Measurements from ENCODE around the gene ARID1B. TPM values are rescaled to one million over a fixed set of nuclear protein-coding genes. Genes with fewer than 3 reads are reported as not detected.

The ARID1B gene
- total and polyA plus RNA-seq, 4 donors, result 7.0 to 49.0 (median 24.2) TPM

GRCh38 chr6:156748504-156748903 lies 28.7 kb upstream of the ARID1B start (continued):
- TF ChIP-seq, protein P1, sequence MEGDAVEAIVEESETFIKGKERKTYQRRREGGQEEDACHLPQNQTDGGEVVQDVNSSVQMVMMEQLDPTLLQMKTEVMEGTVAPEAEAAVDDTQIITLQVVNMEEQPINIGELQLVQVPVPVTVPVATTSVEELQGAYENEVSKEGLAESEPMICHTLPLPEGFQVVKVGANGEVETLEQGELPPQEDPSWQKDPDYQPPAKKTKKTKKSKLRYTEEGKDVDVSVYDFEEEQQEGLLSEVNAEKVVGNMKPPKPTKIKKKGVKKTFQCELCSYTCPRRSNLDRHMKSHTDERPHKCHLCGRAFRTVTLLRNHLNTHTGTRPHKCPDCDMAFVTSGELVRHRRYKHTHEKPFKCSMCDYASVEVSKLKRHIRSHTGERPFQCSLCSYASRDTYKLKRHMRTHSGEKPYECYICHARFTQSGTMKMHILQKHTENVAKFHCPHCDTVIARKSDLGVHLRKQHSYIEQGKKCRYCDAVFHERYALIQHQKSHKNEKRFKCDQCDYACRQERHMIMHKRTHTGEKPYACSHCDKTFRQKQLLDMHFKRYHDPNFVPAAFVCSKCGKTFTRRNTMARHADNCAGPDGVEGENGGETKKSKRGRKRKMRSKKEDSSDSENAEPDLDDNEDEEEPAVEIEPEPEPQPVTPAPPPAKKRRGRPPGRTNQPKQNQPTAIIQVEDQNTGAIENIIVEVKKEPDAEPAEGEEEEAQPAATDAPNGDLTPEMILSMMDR (IDR thresholded peaks at IDR 0.05; ENCODE audit: low read depth, low read length, missing input control), result no peak
- TF ChIP-seq, protein P2, sequence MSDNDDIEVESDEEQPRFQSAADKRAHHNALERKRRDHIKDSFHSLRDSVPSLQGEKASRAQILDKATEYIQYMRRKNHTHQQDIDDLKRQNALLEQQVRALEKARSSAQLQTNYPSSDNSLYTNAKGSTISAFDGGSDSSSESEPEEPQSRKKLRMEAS (IDR thresholded peaks at IDR 0.05), result no peak

DNA sequence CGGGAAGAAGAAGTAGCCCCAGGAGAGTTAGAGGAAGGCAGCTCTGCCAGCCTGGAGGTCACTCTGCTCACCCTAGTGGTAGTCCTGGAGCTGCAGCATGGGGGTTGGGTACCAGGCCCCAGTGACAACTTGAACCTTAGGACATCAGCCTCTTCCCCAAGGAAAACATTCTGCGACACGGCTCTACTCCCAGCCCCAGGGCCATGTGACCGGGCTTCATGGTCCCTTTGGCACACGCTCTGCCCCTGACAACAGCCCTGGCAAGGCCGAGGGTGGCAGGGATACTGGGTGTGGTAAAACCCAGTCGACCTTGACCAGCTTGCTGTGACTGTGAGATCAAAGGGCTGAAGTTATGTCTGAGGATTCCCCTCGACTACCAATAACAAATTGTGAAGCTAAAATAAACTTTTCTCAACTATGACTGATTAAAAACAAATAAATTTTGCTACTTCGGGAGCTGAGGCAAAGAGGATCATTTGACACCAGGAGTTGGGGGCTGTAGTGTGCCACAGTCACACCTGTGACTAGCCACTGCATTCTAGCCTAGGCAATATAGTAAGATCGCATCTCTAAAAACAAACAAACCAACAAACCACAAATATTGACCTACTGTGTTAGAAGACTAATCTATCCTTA lies 24.4 kb upstream of the ARID1B start:
- Histone ChIP-seq H3K27me3 (ENCODE audit: control insufficient read depth in 4 of 4, insufficient read depth in 4 of 4, low read length in 3 of 4) (no peaks in the 10 kb centered on the region), H3K9ac (ENCODE audit: low read depth in 1 of 2, low read length in 2 of 2) (peak overlapping the region in 1 of 2 donors; percentile 23), H3K4me1 (ENCODE audit: control insufficient read depth in 4 of 4, insufficient read depth in 4 of 4, low read length in 3 of 4) (peaks cover 0 to 9% (median 2%) of the 10 kb centered on the region in 4 donors), H3K9me3 (ENCODE audit: control insufficient read depth in 4 of 4, low read length in 3 of 4) (no peaks in the 10 kb centered on the region), H3K27ac (ENCODE audit: low read depth in 1 of 2, low read length in 2 of 2) (peak overlapping the region; percentile 39 to 65), H3K36me3 (ENCODE audit: control insufficient read depth in 4 of 4, insufficient read depth in 3 of 4, low read depth in 1 of 4, low read length in 3 of 4) (no peaks in the 10 kb centered on the region), H3K4me3 (ENCODE audit: low read depth in 1 of 3, low read length in 3 of 3) (no peak overlapping the region)
- TF ChIP-seq HNF4A (conservative IDR thresholded peaks at IDR 0.05) (peak; percentile 77 to 90), GABPA (IDR thresholded peaks at IDR 0.05 in 1 of 2, conservative IDR thresholded peaks at IDR 0.05 in 1 of 2) (no peak), EGR1 (IDR thresholded peaks at IDR 0.05; ENCODE audit: low read depth in 2 of 2) (no peak), HNF4G (IDR thresholded peaks at IDR 0.05) (no peak), YY1 (IDR thresholded peaks at IDR 0.05) (peak; percentile 52), FOXA1 (IDR thresholded peaks at IDR 0.05) (no peak), NR2F2 (IDR thresholded peaks at IDR 0.05) (no peak), RXRA (IDR thresholded peaks at IDR 0.05) (peak; percentile 87 to 88), SP1 (IDR thresholded peaks at IDR 0.05) (peak; percentile 62), TAF1 (conservative IDR thresholded peaks at IDR 0.05) (no peak), RAD21 (IDR thresholded peaks at IDR 0.05) (peak; percentile 70 to 77)
- TF ChIP-seq, protein P1 (IDR thresholded peaks at IDR 0.05; ENCODE audit: low read depth, low read length, missing input control), result peak; percentile 51
- TF ChIP-seq, protein P2 (IDR thresholded peaks at IDR 0.05), result peak; percentile 64
- TF ChIP-seq, protein P3, sequence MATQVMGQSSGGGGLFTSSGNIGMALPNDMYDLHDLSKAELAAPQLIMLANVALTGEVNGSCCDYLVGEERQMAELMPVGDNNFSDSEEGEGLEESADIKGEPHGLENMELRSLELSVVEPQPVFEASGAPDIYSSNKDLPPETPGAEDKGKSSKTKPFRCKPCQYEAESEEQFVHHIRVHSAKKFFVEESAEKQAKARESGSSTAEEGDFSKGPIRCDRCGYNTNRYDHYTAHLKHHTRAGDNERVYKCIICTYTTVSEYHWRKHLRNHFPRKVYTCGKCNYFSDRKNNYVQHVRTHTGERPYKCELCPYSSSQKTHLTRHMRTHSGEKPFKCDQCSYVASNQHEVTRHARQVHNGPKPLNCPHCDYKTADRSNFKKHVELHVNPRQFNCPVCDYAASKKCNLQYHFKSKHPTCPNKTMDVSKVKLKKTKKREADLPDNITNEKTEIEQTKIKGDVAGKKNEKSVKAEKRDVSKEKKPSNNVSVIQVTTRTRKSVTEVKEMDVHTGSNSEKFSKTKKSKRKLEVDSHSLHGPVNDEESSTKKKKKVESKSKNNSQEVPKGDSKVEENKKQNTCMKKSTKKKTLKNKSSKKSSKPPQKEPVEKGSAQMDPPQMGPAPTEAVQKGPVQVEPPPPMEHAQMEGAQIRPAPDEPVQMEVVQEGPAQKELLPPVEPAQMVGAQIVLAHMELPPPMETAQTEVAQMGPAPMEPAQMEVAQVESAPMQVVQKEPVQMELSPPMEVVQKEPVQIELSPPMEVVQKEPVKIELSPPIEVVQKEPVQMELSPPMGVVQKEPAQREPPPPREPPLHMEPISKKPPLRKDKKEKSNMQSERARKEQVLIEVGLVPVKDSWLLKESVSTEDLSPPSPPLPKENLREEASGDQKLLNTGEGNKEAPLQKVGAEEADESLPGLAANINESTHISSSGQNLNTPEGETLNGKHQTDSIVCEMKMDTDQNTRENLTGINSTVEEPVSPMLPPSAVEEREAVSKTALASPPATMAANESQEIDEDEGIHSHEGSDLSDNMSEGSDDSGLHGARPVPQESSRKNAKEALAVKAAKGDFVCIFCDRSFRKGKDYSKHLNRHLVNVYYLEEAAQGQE (IDR thresholded peaks at IDR 0.05), result no peak
- TF ChIP-seq, protein P4, sequence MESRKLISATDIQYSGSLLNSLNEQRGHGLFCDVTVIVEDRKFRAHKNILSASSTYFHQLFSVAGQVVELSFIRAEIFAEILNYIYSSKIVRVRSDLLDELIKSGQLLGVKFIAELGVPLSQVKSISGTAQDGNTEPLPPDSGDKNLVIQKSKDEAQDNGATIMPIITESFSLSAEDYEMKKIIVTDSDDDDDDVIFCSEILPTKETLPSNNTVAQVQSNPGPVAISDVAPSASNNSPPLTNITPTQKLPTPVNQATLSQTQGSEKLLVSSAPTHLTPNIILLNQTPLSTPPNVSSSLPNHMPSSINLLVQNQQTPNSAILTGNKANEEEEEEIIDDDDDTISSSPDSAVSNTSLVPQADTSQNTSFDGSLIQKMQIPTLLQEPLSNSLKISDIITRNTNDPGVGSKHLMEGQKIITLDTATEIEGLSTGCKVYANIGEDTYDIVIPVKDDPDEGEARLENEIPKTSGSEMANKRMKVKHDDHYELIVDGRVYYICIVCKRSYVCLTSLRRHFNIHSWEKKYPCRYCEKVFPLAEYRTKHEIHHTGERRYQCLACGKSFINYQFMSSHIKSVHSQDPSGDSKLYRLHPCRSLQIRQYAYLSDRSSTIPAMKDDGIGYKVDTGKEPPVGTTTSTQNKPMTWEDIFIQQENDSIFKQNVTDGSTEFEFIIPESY (IDR thresholded peaks at IDR 0.05), result peak; percentile 30
- TF ChIP-seq, protein P5, sequence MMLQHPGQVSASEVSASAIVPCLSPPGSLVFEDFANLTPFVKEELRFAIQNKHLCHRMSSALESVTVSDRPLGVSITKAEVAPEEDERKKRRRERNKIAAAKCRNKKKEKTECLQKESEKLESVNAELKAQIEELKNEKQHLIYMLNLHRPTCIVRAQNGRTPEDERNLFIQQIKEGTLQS (IDR thresholded peaks at IDR 0.05), result no peak
- 37% methylated on average over 10 of the region's 10 CpGs for WGBS
- no peak for DNase-seq (ENCODE audit: low spot score)

All from liver (tissue), 9 donors.